Fibroblast of lung (primary cell): Measurements from ENCODE around the gene SLC34A3. TPM values are rescaled to one million over a fixed set of nuclear protein-coding genes. Genes with fewer than 3 reads are reported as not detected.

Experiments used
- DNase-seq, 2 donors: peaks; one replicate each; pipeline versions ENCODE4 v3.0.0 to v3.0.0-alpha.2; 2010; ENCODE audit warnings: low read depth in 2 of 2
- H2AFZ ChIP-seq: 2 replicates; pipeline ENCODE4 v1.5.1; 2012; ENCODE audit warnings: low read length, control low read depth, inconsistent platforms
- H3K27ac ChIP-seq: 2 replicates; pipeline ENCODE4 v1.5.1; 2011; ENCODE audit warnings: low read length, control low read depth; ENCODE audit not compliant: insufficient read depth
- H3K27me3 ChIP-seq: 2 replicates; pipeline ENCODE4 v1.5.1; 2011; ENCODE audit warnings: mild to moderate bottlenecking, low read length; ENCODE audit not compliant: control insufficient read depth, insufficient read depth
- H3K36me3 ChIP-seq: 2 replicates; pipeline ENCODE4 v1.5.1; 2011; ENCODE audit warnings: low read length; ENCODE audit not compliant: control insufficient read depth, insufficient read depth
- H3K4me1 ChIP-seq: 2 replicates; pipeline ENCODE4 v1.5.1; 2011; ENCODE audit warnings: low read length; ENCODE audit not compliant: control insufficient read depth, insufficient read depth; ENCODE audit errors: extremely low read depth
- H3K4me2 ChIP-seq: 2 replicates; pipeline ENCODE4 v1.5.1; 2011; ENCODE audit warnings: low read length, control low read depth; ENCODE audit not compliant: insufficient read depth; ENCODE audit errors: extremely low read depth
- H3K4me3 ChIP-seq, 4 experiments: fragments of 200-600 bp in 1 of 4; sonication (generic) in 1 of 4; replicated peaks in 1 of 4; 2 replicates each; pipeline ENCODE4 v1.5.1; 2011 to 2016; ENCODE audit warnings: low read length in 4 of 4, low read depth in 3 of 4, mild to moderate bottlenecking in 3 of 4, control low read depth in 2 of 4, inconsistent platforms in 1 of 4, mixed read lengths in 1 of 4; ENCODE audit not compliant: insufficient read depth in 1 of 4; ENCODE audit errors: control extremely low read depth in 1 of 4
- H3K79me2 ChIP-seq: 2 replicates; pipeline ENCODE4 v1.5.1; 2012; ENCODE audit warnings: mild to moderate bottlenecking, low read length, inconsistent platforms; ENCODE audit not compliant: control insufficient read depth, insufficient read depth
- H3K9ac ChIP-seq: 2 replicates; pipeline ENCODE4 v1.5.1; 2011; ENCODE audit warnings: mild to moderate bottlenecking, low read length, control low read depth; ENCODE audit not compliant: insufficient read depth
- H3K9me3 ChIP-seq: 2 replicates; pipeline ENCODE4 v1.5.1; 2012; ENCODE audit warnings: low read depth, low read length; ENCODE audit not compliant: control insufficient read depth, insufficient read depth
- H4K20me1 ChIP-seq: 2 replicates; pipeline ENCODE4 v1.5.1; 2011; ENCODE audit warnings: low read length; ENCODE audit not compliant: control insufficient read depth, insufficient read depth; ENCODE audit errors: extremely low read depth
- EZH2 ChIP-seq: IDR thresholded peaks from 2 replicates; pipeline ENCODE4 v1.5.1; 2012; ENCODE audit warnings: low read length, control low read depth, mild to moderate bottlenecking; ENCODE audit errors: missing control alignments
- polyA plus RNA-seq, 2 donors: library from polyadenylated mRNA; depleted of rRNA in 1 of 2; stranded (reverse) in 1 of 2; unstranded in 1 of 2; fragments of >200 nt; gene quantifications; 2 replicates each; pipeline ENCODE4 v1.2.1, GENCODE V29; 2011 to 2012; ENCODE audit warnings: missing spikeins in 1 of 2
- total RNA-seq: library from RNA; depleted of rRNA; stranded (reverse); fragments of >200 nt; gene quantifications from 2 replicates; pipeline ENCODE4 v1.2.1, GENCODE V29; 2014
- TF ChIP-seq, protein P1 (sequence below), 2 donors: IDR thresholded peaks in 1 of 2; conservative IDR thresholded peaks in 1 of 2; 1 replicate in 1 of 2; 2 replicates in 1 of 2; pipeline ENCODE4 v1.5.1; 2011 to 2012; ENCODE audit warnings: low read length in 2 of 2, control low read depth in 1 of 2, inconsistent platforms in 1 of 2, low read depth in 1 of 2, mild to moderate bottlenecking in 1 of 2

Gene SLC34A3
- total and polyA plus RNA-seq, 2 donors (not counting 1 experiment from before 2014, with no cell fraction given) = not detected

DNA sequence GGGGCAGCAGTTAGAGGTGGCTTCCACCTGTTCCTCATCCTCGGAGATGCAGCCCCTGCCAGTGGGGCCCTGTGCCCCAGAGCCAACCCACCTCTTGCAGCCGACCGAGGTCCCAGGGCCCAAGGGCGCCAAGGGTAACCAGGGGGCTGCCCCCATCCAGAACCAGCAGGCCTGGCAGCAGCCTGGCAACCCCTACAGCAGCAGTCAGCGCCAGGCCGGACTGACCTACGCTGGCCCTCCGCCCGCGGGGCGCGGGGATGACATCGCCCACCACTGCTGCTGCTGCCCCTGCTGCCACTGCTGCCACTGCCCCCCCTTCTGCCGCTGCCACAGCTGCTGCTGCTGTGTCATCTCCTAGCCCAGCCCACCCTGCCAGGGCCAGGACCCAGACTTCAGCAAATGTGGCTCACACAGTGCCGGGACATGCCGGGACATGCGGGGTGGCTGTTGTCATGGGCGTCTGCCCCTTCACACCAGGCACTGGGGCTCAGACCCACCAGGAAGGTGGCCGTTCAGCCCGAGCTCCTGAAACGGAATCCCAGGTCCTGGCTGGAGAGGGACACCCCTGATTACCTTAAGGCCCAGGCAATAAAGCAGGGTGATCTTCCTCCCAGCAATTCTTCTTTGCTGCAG, 4.9 kb upstream of the SLC34A3 start:
- Histone ChIP-seq H3K9me3 (no peaks in the 10 kb centered on the region), H2AFZ (no peak overlapping the region), H3K4me3 (no peak overlapping the region), H4K20me1 (no peaks in the 10 kb centered on the region), H3K9ac (no peak overlapping the region), H3K27ac (no peak overlapping the region), H3K36me3 (no peaks in the 10 kb centered on the region), H3K27me3 (no peaks in the 10 kb centered on the region), H3K79me2 (no peaks in the 10 kb centered on the region), H3K4me1 (peaks cover 3% of the 10 kb centered on the region), H3K4me2 (no peak overlapping the region)
- no peak for TF ChIP-seq EZH2
- TF ChIP-seq, protein P1, sequence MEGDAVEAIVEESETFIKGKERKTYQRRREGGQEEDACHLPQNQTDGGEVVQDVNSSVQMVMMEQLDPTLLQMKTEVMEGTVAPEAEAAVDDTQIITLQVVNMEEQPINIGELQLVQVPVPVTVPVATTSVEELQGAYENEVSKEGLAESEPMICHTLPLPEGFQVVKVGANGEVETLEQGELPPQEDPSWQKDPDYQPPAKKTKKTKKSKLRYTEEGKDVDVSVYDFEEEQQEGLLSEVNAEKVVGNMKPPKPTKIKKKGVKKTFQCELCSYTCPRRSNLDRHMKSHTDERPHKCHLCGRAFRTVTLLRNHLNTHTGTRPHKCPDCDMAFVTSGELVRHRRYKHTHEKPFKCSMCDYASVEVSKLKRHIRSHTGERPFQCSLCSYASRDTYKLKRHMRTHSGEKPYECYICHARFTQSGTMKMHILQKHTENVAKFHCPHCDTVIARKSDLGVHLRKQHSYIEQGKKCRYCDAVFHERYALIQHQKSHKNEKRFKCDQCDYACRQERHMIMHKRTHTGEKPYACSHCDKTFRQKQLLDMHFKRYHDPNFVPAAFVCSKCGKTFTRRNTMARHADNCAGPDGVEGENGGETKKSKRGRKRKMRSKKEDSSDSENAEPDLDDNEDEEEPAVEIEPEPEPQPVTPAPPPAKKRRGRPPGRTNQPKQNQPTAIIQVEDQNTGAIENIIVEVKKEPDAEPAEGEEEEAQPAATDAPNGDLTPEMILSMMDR (conservative IDR thresholded peaks at IDR 0.05 in 1 of 2, IDR thresholded peaks at IDR 0.05 in 1 of 2; ENCODE audit: low read depth in 1 of 2, low read length in 2 of 2) = no peak
- no peak for DNase-seq

DNA sequence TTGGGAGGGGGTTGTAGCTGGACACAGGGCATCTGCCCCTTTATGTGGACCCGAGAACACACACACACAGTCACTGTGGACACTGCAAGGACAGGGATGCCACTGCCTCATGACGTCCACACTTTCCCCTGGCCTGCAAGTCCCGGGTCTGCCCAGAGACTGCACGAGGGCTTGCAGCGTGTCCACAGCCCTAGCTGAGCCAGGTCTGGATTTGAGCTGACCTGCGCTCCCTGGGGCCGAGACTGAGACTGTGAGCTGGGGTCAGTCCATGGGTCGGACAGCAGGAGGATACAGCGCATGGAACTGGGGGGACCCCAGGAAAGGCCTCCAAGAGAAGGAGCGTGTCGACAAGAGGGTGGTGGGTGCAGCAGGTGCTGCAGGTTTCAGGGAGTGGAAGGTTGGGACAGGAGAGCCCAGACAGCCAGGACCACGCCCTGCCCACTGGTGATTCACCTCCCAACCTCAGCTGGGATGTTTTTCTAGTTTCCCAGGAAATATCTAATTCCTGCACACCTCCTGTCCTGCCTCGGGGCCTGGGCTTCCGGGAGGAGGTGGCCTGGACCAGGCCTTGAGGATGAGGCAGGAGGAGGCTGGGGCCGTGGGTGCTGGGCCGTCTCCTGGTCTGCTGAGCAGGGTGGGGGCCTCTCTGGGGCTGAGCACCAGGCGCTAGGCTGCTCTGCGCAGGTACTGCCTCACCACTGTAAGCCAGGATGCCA, 4.2 kb upstream of the SLC34A3 start:
- Histone ChIP-seq H3K4me3 (no peak overlapping the region), H3K9ac (no peak overlapping the region), H2AFZ (no peak overlapping the region), H3K27ac (no peak overlapping the region), H3K9me3 (no peaks in the 10 kb centered on the region), H3K36me3 (no peaks in the 10 kb centered on the region), H3K4me1 (peaks cover 3% of the 10 kb centered on the region), H4K20me1 (no peaks in the 10 kb centered on the region), H3K4me2 (no peak overlapping the region), H3K27me3 (no peaks in the 10 kb centered on the region), H3K79me2 (no peaks in the 10 kb centered on the region)
- TF ChIP-seq, protein P1 (conservative IDR thresholded peaks at IDR 0.05 in 1 of 2, IDR thresholded peaks at IDR 0.05 in 1 of 2; ENCODE audit: low read depth in 1 of 2, low read length in 2 of 2) = no peak
- no peak for TF ChIP-seq EZH2
- no peak for DNase-seq

DNA sequence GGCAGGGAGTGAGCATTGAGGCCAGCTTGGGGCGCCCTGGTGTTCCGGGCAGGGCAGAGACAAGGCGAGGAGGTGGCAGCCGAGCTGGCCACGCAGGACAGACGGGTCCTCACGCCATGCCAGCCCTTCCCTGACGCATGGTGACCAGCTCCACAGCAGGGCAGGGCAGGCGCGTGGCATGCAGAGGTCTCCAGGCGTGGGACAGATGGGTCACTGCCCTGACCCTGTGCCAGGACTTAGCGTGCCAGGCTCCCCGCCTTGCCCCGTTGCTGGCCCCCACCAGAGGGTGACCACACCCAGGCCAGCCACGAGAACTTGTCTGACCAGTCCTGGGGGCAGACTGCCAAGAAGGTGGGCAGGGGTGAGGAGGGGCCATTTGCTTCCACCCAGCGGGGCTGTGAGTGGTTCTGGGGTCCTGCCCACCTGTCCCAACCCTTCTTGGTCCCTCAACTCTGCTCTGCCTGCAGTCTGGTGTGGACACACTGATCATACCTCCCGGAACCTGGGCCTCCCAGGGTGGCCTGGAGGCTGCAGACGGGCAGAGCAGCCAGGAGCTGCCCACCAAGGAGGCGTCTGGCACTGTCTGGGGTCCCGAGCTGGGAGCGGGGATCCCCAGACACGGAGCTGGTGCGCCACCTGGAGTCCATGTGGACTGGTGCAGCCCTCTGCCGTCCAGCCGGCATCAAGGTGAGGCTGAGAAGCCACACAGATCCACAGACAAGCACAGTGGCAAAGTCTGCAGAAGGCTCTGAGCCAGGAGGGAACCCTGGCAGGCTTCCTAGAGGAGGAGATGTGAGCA, 3.4 kb upstream of the SLC34A3 start, which contains the start of gene RNF224:
Gene RNF224 (plus strand): TSS at position 449 of the 799 bp plus-strand sequence. CDS start 834 bp downstream, outside the sequence.
- Histone ChIP-seq H3K4me2 (no peak within 1 kb of the TSS), H3K9ac (no peak within 1 kb of the TSS), H3K9me3 (no peaks in the 10 kb centered on the region), H3K36me3 (no peaks in the 10 kb centered on the region), H3K27ac (no peak within 1 kb of the TSS), H2AFZ (no peak within 1 kb of the TSS), H3K4me1 (peaks cover 3% of the 10 kb centered on the region), H4K20me1 (no peaks in the 10 kb centered on the region), H3K4me3 (no peak within 1 kb of the TSS), H3K79me2 (no peaks in the 10 kb centered on the region), H3K27me3 (no peaks in the 10 kb centered on the region)
- peak; percentile 49 to 63 for DNase-seq
- TF ChIP-seq EZH2 = no peak
- TF ChIP-seq, protein P1 (conservative IDR thresholded peaks at IDR 0.05 in 1 of 2, IDR thresholded peaks at IDR 0.05 in 1 of 2; ENCODE audit: low read depth in 1 of 2, low read length in 2 of 2) = peak; percentile 66 to 83
